GM18870 (cell line): ENCODE results near the gene PRKAR1B.

Source experiments
- ATAC-seq: cut with Tn5 transposase; IDR thresholded peaks from one replicate; pipeline ENCODE4 v1.9.1; 2021; ENCODE audit warnings: moderate library complexity; ENCODE audit not compliant: unreplicated experiment

Gene PRKAR1B

GRCh38 chr7:607938-608337 lies 119.1 kb downstream of the PRKAR1B start:
- ATAC-seq: no peak

GRCh38 chr7:605661-606450 lies 121.2 kb downstream of the PRKAR1B start:
- ATAC-seq: no peak

GRCh38 chr7:604884-605531 lies 122.1 kb downstream of the PRKAR1B start:
- no peak for ATAC-seq

GRCh38 chr7:604001-604883 lies 122.8 kb downstream of the PRKAR1B start:
- ATAC-seq: peak; percentile 60

GRCh38 chr7:603152-603951 lies 123.7 kb downstream of the PRKAR1B start:
- no peak for ATAC-seq

GRCh38 chr7:602341-603141 lies 124.5 kb downstream of the PRKAR1B start:
- ATAC-seq: no peak

GRCh38 chr7:601595-602340 lies 125.3 kb downstream of the PRKAR1B start:
- peak; percentile 34 for ATAC-seq

GRCh38 chr7:601036-601594 lies 126.0 kb downstream of the PRKAR1B start:
- ATAC-seq: no peak

GRCh38 chr7:600149-601035 lies 126.7 kb downstream of the PRKAR1B start:
- no peak for ATAC-seq

- ATAC-seq: no peak
Measured at GRCh38 chr7:598899-599298, 128.2 kb downstream of the PRKAR1B start.

GRCh38 chr7:597348-598178 lies 129.5 kb downstream of the PRKAR1B start:
- ATAC-seq: no peak

GRCh38 chr7:596819-597182 lies 130.3 kb downstream of the PRKAR1B start:
- ATAC-seq: no peak

GRCh38 chr7:596071-596818 lies 130.8 kb downstream of the PRKAR1B start:
- ATAC-seq: no peak

- ATAC-seq: no peak
Measured at GRCh38 chr7:595621-596010, 131.5 kb downstream of the PRKAR1B start.

GRCh38 chr7:594920-595620 lies 132.0 kb downstream of the PRKAR1B start:
- no peak for ATAC-seq
